Measurements from ENCODE around the gene SDK1.

- TF ChIP-seq POLR2A (IDR thresholded peaks at IDR 0.05) (no peak), CTCF (IDR thresholded peaks at IDR 0.05) (no peak)
Observed at GRCh38 chr7:4001742-4002141, 700.7 kb downstream of the SDK1 start.

Measured in uterus (tissue), 2 donors.